GM18951 (cell line): Measurements from ENCODE around the gene BTBD16.

ENCODE experiments used
- POLR2A ChIP-seq: IDR thresholded peaks from 4 replicates; pipeline ENCODE4 v1.6.1; 2011; ENCODE audit warnings: mild to moderate bottlenecking; ENCODE audit not compliant: insufficient read length, insufficient read depth; ENCODE audit errors: extremely low read depth
- in situ Hi-C: fragments of 300-500 bp; cut with MboI; formaldehyde crosslinking; loops from one replicate; pipeline ENCODE4 v1.12.0; 2022; ENCODE audit warnings: low sequenced_read_pairs, mixed read lengths, inconsistent platforms; ENCODE audit not compliant: unreplicated experiment

BTBD16 gene

GRCh38 chr10:122311716-122312115 lies 40.6 kb downstream of the BTBD16 start:
- TF ChIP-seq POLR2A = no peak
- in situ Hi-C loops = no loop called here

GRCh38 chr10:122316224-122316884 lies 45.3 kb downstream of the BTBD16 start:
- no peak for TF ChIP-seq POLR2A
- in situ Hi-C loops = no loop called here

GRCh38 chr10:122321960-122322359 lies 50.9 kb downstream of the BTBD16 start:
- TF ChIP-seq POLR2A = no peak
- in situ Hi-C loops = no loop called here

- in situ Hi-C loops = no loop called here
These were observed 52.1 kb downstream of the BTBD16 start for GRCh38 chr10:122323189-122323588.

GRCh38 chr10:122323941-122324675 lies 53.0 kb downstream of the BTBD16 start:
- in situ Hi-C loops = no loop called here
- no peak for TF ChIP-seq POLR2A

More at GRCh38 chr10:122323189-122323588, 52.1 kb downstream of the BTBD16 start:
- no peak for TF ChIP-seq POLR2A

GRCh38 chr10:122325235-122325634 lies 54.1 kb downstream of the BTBD16 start:
- in situ Hi-C loops = no loop called here
- TF ChIP-seq POLR2A = no peak

- no peak for TF ChIP-seq POLR2A
- in situ Hi-C loops = no loop called here
These were observed 55.3 kb downstream of the BTBD16 start for GRCh38 chr10:122326385-122326784.

- TF ChIP-seq POLR2A = no peak
- in situ Hi-C loops = no loop called here
These were observed 55.7 kb downstream of the BTBD16 start for GRCh38 chr10:122326806-122327205.

GRCh38 chr10:122327237-122328206 lies 56.4 kb downstream of the BTBD16 start:
- in situ Hi-C loops = no loop called here
- TF ChIP-seq POLR2A = no peak

GRCh38 chr10:122328676-122329075 lies 57.6 kb downstream of the BTBD16 start:
- TF ChIP-seq POLR2A = no peak
- in situ Hi-C loops = no loop called here

- TF ChIP-seq POLR2A = no peak
- in situ Hi-C loops = no loop called here
These were observed 58.3 kb downstream of the BTBD16 start for GRCh38 chr10:122329416-122329815.

GRCh38 chr10:122331100-122331499 lies 60.0 kb downstream of the BTBD16 start:
- no peak for TF ChIP-seq POLR2A
- in situ Hi-C loops = no loop called here
